ENCODE results near the gene MYO5B. TPM values are rescaled to one million over a fixed set of nuclear protein-coding genes. Genes with fewer than 3 reads are reported as not detected.

The MYO5B gene
- total and polyA plus RNA-seq, 10 of the 15 experiments (the other 5 are each of a cell fraction or from before 2014, with no cell fraction given), result 2.5 to 4.5 (median 3.3) TPM

DNA sequence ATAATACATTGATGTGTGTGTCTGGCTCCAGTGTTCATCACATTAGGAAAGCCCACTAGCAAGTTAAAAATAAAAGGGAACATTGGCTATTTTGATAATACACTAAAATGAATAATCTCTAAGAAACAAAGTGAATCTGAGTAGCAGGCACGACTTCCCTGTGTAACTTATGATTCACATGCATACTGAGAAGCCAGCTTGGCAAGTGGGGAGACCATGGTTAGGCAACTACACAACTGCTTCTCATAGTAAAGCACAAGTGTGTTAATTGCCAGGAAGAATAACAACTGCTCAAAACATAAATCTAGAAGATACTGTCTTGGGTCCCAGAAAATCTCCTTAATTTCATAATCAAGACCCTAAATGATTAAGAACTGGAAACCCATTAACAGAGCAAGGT is 4.0 kb downstream of the MYO5B start:
- H3K9ac ChIP-seq (ENCODE audit: control insufficient read depth, insufficient read depth, low read length), result no peak overlapping the region
- DNase-seq (ENCODE audit: low read depth, low spot score), result no peak
- ChIA-PET CTCF (interaction anchor here (1.4 to 4.0 kb wide), 3 partner anchors 12 to 167 kb away, joined by 4 to 11 read pairs (median 7); no protein-coding TSS in a partner anchor), RAD21 (ENCODE audit: unreplicated experiment) (interaction anchor here (0.7 to 6.2 kb wide), 9 partner anchors 9 to 165 kb away, joined by 3 to 40 read pairs (median 3); no protein-coding TSS in a partner anchor), POLR2A (interaction anchor here (3.7 kb wide), 1 partner anchor 62 kb away, joined by 17 read pairs; no protein-coding TSS in a partner anchor), SMC1A (ENCODE audit: uncharacterized antibody, unreplicated experiment) (interaction anchor here (0.9 to 13.1 kb wide), 10 partner anchors 11 to 180 kb away, joined by 3 to 107 read pairs (median 4); no protein-coding TSS in a partner anchor)
- no peak overlapping the region for H3K27ac ChIP-seq (ENCODE audit: control insufficient read depth, insufficient read depth)
- in situ Hi-C loops (cut with MboI), result no loop called here
- H2AFZ ChIP-seq (ENCODE audit: control insufficient read depth, low read depth, low read length), result no peak overlapping the region
- H3K79me2 ChIP-seq (ENCODE audit: control insufficient read depth, insufficient read depth, low read length), result no peaks in the 10 kb centered on the region
- intact Hi-C loops (cut with micrococcal nuclease; ENCODE audit: unreplicated experiment), result loop anchor here (5.0 to 10.0 kb wide), 2 partner anchors 94 to 676 kb away; no protein-coding TSS in a partner anchor
- ATAC-seq, result no peak
- no peak for FAIRE-seq
- peaks cover 6 to 10% of the 10 kb centered on the region in 2 experiments; a peak in 3 of 4 replicates for H3K27me3 ChIP-seq (replicated peaks in 1 of 2; ENCODE audit: control insufficient read depth in 2 of 2, insufficient read depth in 2 of 2, low read length in 1 of 2)
- H3K4me3 ChIP-seq, result no peak overlapping the region
- H4K20me1 ChIP-seq (ENCODE audit: control insufficient read depth, insufficient read depth), result no peaks in the 10 kb centered on the region
- TF ChIP-seq, protein P1, sequence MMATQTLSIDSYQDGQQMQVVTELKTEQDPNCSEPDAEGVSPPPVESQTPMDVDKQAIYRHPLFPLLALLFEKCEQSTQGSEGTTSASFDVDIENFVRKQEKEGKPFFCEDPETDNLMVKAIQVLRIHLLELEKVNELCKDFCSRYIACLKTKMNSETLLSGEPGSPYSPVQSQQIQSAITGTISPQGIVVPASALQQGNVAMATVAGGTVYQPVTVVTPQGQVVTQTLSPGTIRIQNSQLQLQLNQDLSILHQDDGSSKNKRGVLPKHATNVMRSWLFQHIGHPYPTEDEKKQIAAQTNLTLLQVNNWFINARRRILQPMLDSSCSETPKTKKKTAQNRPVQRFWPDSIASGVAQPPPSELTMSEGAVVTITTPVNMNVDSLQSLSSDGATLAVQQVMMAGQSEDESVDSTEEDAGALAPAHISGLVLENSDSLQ (IDR thresholded peaks at IDR 0.05), result no peak
- TF ChIP-seq, protein P2, sequence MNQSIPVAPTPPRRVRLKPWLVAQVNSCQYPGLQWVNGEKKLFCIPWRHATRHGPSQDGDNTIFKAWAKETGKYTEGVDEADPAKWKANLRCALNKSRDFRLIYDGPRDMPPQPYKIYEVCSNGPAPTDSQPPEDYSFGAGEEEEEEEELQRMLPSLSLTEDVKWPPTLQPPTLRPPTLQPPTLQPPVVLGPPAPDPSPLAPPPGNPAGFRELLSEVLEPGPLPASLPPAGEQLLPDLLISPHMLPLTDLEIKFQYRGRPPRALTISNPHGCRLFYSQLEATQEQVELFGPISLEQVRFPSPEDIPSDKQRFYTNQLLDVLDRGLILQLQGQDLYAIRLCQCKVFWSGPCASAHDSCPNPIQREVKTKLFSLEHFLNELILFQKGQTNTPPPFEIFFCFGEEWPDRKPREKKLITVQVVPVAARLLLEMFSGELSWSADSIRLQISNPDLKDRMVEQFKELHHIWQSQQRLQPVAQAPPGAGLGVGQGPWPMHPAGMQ (IDR thresholded peaks at IDR 0.05; ENCODE audit: borderline replicate concordance), result no peak
- TF ChIP-seq, protein P3, sequence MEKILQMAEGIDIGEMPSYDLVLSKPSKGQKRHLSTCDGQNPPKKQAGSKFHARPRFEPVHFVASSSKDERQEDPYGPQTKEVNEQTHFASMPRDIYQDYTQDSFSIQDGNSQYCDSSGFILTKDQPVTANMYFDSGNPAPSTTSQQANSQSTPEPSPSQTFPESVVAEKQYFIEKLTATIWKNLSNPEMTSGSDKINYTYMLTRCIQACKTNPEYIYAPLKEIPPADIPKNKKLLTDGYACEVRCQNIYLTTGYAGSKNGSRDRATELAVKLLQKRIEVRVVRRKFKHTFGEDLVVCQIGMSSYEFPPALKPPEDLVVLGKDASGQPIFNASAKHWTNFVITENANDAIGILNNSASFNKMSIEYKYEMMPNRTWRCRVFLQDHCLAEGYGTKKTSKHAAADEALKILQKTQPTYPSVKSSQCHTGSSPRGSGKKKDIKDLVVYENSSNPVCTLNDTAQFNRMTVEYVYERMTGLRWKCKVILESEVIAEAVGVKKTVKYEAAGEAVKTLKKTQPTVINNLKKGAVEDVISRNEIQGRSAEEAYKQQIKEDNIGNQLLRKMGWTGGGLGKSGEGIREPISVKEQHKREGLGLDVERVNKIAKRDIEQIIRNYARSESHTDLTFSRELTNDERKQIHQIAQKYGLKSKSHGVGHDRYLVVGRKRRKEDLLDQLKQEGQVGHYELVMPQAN (conservative IDR thresholded peaks at IDR 0.05), result no peak
- no peak for TF ChIP-seq ATF7 (IDR thresholded peaks at IDR 0.05; ENCODE audit: low read depth)
- TF ChIP-seq, protein P4, sequence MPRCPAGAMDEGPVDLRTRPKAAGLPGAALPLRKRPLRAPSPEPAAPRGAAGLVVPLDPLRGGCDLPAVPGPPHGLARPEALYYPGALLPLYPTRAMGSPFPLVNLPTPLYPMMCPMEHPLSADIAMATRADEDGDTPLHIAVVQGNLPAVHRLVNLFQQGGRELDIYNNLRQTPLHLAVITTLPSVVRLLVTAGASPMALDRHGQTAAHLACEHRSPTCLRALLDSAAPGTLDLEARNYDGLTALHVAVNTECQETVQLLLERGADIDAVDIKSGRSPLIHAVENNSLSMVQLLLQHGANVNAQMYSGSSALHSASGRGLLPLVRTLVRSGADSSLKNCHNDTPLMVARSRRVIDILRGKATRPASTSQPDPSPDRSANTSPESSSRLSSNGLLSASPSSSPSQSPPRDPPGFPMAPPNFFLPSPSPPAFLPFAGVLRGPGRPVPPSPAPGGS (IDR thresholded peaks at IDR 0.05; ENCODE audit: borderline replicate concordance, insufficient read depth, low read depth, low read length, poor library complexity, severe bottlenecking), result no peak
- no peak for TF ChIP-seq EP300 (IDR thresholded peaks at IDR 0.05; ENCODE audit: borderline replicate concordance in 1 of 2, control insufficient read depth in 1 of 2, low read depth in 2 of 2, low read length in 2 of 2)
- no peak for TF ChIP-seq SPI1 (IDR thresholded peaks at IDR 0.05; ENCODE audit: borderline replicate concordance, insufficient read depth, low read depth, low read length)
- H3K36me3 ChIP-seq (ENCODE audit: control insufficient read depth in 2 of 2, insufficient read depth in 2 of 2, low read length in 1 of 2), result no peaks in the 10 kb centered on the region
- no TSS peak for BruUV-seq (replicated peaks)
- peaks cover 11% of the 10 kb centered on the region for H3K4me1 ChIP-seq (ENCODE audit: control insufficient read depth, insufficient read depth, low read length)
- H3K9me3 ChIP-seq (replicated peaks; ENCODE audit: control insufficient read depth, insufficient read depth, low read length), result no peaks in the 10 kb centered on the region
- WGBS (ENCODE audit: insufficient coverage, insufficient replicate concordance, low lambda C conversion rate, missing lambda C conversion rate), result 0% methylated on average over 1 of the region's 1 CpG
- no peak overlapping the region for H3K4me2 ChIP-seq (ENCODE audit: control insufficient read depth, insufficient read depth)
